Measurements from ENCODE around the gene CENPA. TPM values are rescaled to one million over a fixed set of nuclear protein-coding genes. Genes with fewer than 3 reads are reported as not detected.
"Not testable (repeated sequence)": the region's sequence is repeated elsewhere in the genome, so short reads cannot be mapped to it uniquely, and the experiment has no call there.

CENPA gene
- total RNA-seq, 1 donor from 2014 or later: 4.7 TPM

DNA sequence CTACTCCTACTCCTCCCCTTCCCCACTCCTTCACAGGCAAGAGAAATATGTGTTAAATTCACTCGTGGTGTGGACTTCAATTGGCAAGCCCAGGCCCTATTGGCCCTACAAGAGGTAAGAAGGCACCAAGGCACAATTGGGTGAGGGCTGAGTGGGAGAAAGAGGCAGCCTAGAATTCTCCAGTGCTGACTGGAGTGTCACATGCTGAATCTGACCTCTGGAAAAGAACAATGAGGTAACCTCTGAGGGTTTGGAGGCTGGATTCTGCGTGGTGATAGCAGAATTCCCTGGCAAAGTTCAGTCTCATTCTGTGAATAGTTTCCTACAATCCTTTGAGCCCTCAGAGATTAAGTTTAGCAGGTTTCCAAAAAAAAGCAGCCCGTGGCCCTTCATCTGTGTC, 6.9 kb downstream of the CENPA start:
- Mint-ChIP-seq H3K27me3 (ENCODE audit: unreplicated experiment) (no peaks in the 10 kb centered on the region), H3K4me1 (ENCODE audit: low read depth, unreplicated experiment) (peaks cover 5% of the 10 kb centered on the region), H3K36me3 (ENCODE audit: unreplicated experiment) (peaks cover 5% of the 10 kb centered on the region), H3K4me3 (ENCODE audit: unreplicated experiment) (no peak overlapping the region), H3K27ac (ENCODE audit: unreplicated experiment) (peak overlapping the region; percentile 48), H3K9me3 (ENCODE audit: unreplicated experiment) (no peaks in the 10 kb centered on the region)
- TF ChIP-seq, protein P1, sequence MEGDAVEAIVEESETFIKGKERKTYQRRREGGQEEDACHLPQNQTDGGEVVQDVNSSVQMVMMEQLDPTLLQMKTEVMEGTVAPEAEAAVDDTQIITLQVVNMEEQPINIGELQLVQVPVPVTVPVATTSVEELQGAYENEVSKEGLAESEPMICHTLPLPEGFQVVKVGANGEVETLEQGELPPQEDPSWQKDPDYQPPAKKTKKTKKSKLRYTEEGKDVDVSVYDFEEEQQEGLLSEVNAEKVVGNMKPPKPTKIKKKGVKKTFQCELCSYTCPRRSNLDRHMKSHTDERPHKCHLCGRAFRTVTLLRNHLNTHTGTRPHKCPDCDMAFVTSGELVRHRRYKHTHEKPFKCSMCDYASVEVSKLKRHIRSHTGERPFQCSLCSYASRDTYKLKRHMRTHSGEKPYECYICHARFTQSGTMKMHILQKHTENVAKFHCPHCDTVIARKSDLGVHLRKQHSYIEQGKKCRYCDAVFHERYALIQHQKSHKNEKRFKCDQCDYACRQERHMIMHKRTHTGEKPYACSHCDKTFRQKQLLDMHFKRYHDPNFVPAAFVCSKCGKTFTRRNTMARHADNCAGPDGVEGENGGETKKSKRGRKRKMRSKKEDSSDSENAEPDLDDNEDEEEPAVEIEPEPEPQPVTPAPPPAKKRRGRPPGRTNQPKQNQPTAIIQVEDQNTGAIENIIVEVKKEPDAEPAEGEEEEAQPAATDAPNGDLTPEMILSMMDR (IDR thresholded peaks at IDR 0.05; ENCODE audit: partially characterized antibody, unreplicated experiment): no peak
- DNase-seq: no peak

DNA sequence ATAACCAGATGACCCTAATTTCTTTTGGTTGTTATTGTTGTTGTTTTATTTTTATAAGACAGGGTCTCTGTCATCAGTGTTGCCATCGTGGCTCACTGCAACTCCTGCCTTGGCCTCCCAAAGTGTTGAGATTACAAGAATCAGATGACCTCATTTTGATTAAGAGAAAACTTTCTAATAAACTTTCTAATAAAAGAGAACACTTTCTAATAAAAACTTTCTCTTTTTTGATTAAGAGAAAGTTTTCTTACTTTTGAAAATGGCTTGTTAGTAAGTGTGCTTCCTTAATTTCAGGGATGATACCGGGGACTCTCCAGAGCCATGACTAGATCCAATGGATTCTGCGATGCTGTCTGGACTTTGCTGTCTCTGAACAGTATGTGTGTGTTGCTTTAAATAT, 7.7 kb downstream of the CENPA start:
- Mint-ChIP-seq H3K4me1 (ENCODE audit: low read depth, unreplicated experiment) (peaks cover 5% of the 10 kb centered on the region), H3K27ac (ENCODE audit: unreplicated experiment) (peak overlapping the region; percentile 65), H3K36me3 (ENCODE audit: unreplicated experiment) (peaks cover 5% of the 10 kb centered on the region), H3K4me3 (ENCODE audit: unreplicated experiment) (no peak overlapping the region), H3K27me3 (ENCODE audit: unreplicated experiment) (no peaks in the 10 kb centered on the region), H3K9me3 (ENCODE audit: unreplicated experiment) (no peaks in the 10 kb centered on the region)
- TF ChIP-seq, protein P1 (IDR thresholded peaks at IDR 0.05; ENCODE audit: partially characterized antibody, unreplicated experiment): no peak
- DNase-seq: no peak

DNA sequence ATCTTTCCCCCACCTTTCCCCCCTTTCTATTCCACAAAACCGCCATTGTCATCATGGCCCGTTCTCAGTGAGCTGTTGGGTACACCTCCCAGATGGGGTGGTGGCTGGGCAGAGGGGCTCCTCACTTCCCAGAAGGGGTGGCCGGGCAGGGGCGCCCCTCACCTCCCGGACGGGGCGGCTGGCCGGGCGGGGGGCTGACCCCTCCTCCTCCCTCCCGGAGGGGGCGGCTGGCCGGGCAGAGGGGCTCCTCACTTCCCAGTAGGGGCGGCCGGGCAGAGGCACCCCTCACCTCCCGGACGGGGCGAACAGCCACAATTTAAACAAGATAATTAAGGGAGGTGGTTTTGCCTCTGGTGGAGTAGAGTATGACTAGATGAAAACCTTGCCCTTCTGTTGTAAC, 9.3 kb downstream of the CENPA start:
- H3K4me3 Mint-ChIP-seq (ENCODE audit: unreplicated experiment); H3K27me3 Mint-ChIP-seq (ENCODE audit: unreplicated experiment); H3K36me3 Mint-ChIP-seq (ENCODE audit: unreplicated experiment); DNase-seq; H3K4me1 Mint-ChIP-seq (ENCODE audit: low read depth, unreplicated experiment); H3K9me3 Mint-ChIP-seq (ENCODE audit: unreplicated experiment): not testable (repeated sequence)
- H3K27ac Mint-ChIP-seq (ENCODE audit: unreplicated experiment): peak overlapping the region; percentile 77

DNA sequence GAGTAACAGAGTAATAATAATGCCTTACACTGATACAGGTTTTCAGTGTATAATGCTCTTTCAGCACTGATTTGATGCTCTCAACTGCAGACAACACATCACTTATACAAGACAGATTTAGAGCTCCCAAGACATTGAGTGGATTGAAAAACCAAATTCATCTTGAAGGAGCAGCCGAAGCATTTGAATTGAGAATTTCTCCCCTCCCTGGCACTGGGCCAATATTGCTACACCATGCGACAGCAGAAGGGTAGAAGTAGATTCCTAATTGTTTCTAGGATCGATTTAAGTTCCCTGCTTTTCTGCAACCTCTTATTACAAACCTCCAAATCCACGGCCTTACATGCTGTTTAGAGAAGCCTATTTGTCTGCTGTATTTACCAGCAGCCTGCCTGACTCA, 15.5 kb downstream of the CENPA start:
- no peaks in the 10 kb centered on the region for H3K4me1 Mint-ChIP-seq (ENCODE audit: low read depth, unreplicated experiment)
- no peaks in the 10 kb centered on the region for H3K27me3 Mint-ChIP-seq (ENCODE audit: unreplicated experiment)
- DNase-seq: no peak
- H3K36me3 Mint-ChIP-seq (ENCODE audit: unreplicated experiment): no peaks in the 10 kb centered on the region
- H3K4me3 Mint-ChIP-seq (ENCODE audit: unreplicated experiment): no peak overlapping the region
- H3K9me3 Mint-ChIP-seq (ENCODE audit: unreplicated experiment): no peaks in the 10 kb centered on the region
- TF ChIP-seq, protein P1 (IDR thresholded peaks at IDR 0.05; ENCODE audit: partially characterized antibody, unreplicated experiment): no peak
- H3K27ac Mint-ChIP-seq (ENCODE audit: unreplicated experiment): no peak overlapping the region

GRCh38 chr2:26801796-26802195, 15.9 kb downstream of the CENPA start:
- DNase-seq: no peak
- Mint-ChIP-seq H3K27me3 (ENCODE audit: unreplicated experiment) (no peaks in the 10 kb centered on the region), H3K4me3 (ENCODE audit: unreplicated experiment) (no peak overlapping the region), H3K36me3 (ENCODE audit: unreplicated experiment) (no peaks in the 10 kb centered on the region), H3K4me1 (ENCODE audit: low read depth, unreplicated experiment) (no peaks in the 10 kb centered on the region), H3K9me3 (ENCODE audit: unreplicated experiment) (no peaks in the 10 kb centered on the region), H3K27ac (ENCODE audit: unreplicated experiment) (no peak overlapping the region)
- TF ChIP-seq, protein P1 (IDR thresholded peaks at IDR 0.05; ENCODE audit: partially characterized antibody, unreplicated experiment): no peak

GRCh38 chr2:26805241-26805676, 19.4 kb downstream of the CENPA start:
- no peak for DNase-seq

More at GRCh38 chr2:26805241-26805676, 19.4 kb downstream of the CENPA start:
- Mint-ChIP-seq H3K27me3 (ENCODE audit: unreplicated experiment) (no peaks in the 10 kb centered on the region), H3K36me3 (ENCODE audit: unreplicated experiment) (no peaks in the 10 kb centered on the region), H3K4me1 (ENCODE audit: low read depth, unreplicated experiment) (peaks cover 8% of the 10 kb centered on the region), H3K4me3 (ENCODE audit: unreplicated experiment) (no peak overlapping the region), H3K9me3 (ENCODE audit: unreplicated experiment) (no peaks in the 10 kb centered on the region), H3K27ac (ENCODE audit: unreplicated experiment) (no peak overlapping the region)
- TF ChIP-seq, protein P1 (IDR thresholded peaks at IDR 0.05; ENCODE audit: partially characterized antibody, unreplicated experiment): no peak

Data from glutamatergic neuron (in vitro differentiated cells).